PFSK-1 (cell line): ENCODE results near the gene SYT14.

ENCODE experiments used
- FOXP2 ChIP-seq: optimal IDR thresholded peaks from 2 replicates; pipeline ENCODE3; 2011; ENCODE audit warnings: borderline replicate concordance, control low read depth, inconsistent platforms; ENCODE audit not compliant: insufficient read depth; ENCODE audit errors: extremely low read length, extremely low read depth
- POLR2AphosphoS5 ChIP-seq: IDR thresholded peaks from 2 replicates; pipeline ENCODE4 v1.6.1; 2012; ENCODE audit warnings: low read depth, mild to moderate bottlenecking, control low read depth, low read length, moderate library complexity
- SIN3A ChIP-seq: IDR thresholded peaks from 2 replicates; pipeline ENCODE4 v1.6.1; 2012; ENCODE audit warnings: mild to moderate bottlenecking, low read length, moderate library complexity, borderline replicate concordance; ENCODE audit not compliant: insufficient read depth
- TAF1 ChIP-seq: IDR thresholded peaks from 2 replicates; pipeline ENCODE4 v1.6.1; 2012; ENCODE audit warnings: low read length, control low read depth, borderline replicate concordance; ENCODE audit not compliant: insufficient read depth
- TF ChIP-seq, protein P1 (sequence below), 2 experiments: IDR thresholded peaks; 2 replicates each; pipeline versions ENCODE4 v1.6.1 to v1.8.0; 2011 to 2012; ENCODE audit warnings: low read depth in 2 of 2, low read length in 2 of 2, control low read depth in 1 of 2, inconsistent platforms in 1 of 2, mild to moderate bottlenecking in 1 of 2, moderate library complexity in 1 of 2; ENCODE audit not compliant: insufficient read depth in 1 of 2

The SYT14 gene

DNA sequence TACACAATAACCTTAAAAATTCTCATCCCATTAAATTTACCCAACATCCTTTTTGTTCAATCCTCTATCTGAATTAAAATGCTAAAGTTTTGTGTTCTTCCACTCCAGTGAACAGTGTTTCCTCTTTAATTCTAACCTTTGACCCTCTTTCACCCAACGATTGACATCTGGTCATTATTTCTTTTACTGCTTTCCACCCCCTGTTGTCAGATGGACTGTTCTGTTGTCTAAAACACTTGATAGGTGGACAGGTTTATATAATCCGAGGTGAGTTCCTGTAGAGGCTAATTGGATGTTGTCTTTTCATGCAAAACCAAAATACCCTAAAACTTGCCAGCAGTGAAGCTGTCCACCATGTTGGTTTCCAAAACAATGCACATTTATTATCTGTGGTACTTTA is 221.2 kb downstream of the SYT14 start:
- TF ChIP-seq POLR2AphosphoS5 = no peak
- TF ChIP-seq FOXP2 = no peak
- TF ChIP-seq, protein P1, sequence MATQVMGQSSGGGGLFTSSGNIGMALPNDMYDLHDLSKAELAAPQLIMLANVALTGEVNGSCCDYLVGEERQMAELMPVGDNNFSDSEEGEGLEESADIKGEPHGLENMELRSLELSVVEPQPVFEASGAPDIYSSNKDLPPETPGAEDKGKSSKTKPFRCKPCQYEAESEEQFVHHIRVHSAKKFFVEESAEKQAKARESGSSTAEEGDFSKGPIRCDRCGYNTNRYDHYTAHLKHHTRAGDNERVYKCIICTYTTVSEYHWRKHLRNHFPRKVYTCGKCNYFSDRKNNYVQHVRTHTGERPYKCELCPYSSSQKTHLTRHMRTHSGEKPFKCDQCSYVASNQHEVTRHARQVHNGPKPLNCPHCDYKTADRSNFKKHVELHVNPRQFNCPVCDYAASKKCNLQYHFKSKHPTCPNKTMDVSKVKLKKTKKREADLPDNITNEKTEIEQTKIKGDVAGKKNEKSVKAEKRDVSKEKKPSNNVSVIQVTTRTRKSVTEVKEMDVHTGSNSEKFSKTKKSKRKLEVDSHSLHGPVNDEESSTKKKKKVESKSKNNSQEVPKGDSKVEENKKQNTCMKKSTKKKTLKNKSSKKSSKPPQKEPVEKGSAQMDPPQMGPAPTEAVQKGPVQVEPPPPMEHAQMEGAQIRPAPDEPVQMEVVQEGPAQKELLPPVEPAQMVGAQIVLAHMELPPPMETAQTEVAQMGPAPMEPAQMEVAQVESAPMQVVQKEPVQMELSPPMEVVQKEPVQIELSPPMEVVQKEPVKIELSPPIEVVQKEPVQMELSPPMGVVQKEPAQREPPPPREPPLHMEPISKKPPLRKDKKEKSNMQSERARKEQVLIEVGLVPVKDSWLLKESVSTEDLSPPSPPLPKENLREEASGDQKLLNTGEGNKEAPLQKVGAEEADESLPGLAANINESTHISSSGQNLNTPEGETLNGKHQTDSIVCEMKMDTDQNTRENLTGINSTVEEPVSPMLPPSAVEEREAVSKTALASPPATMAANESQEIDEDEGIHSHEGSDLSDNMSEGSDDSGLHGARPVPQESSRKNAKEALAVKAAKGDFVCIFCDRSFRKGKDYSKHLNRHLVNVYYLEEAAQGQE (IDR thresholded peaks at IDR 0.05; ENCODE audit: insufficient read depth in 1 of 2, low read depth in 2 of 2, low read length in 2 of 2) = no peak
- no peak for TF ChIP-seq SIN3A
- no peak for TF ChIP-seq TAF1

DNA sequence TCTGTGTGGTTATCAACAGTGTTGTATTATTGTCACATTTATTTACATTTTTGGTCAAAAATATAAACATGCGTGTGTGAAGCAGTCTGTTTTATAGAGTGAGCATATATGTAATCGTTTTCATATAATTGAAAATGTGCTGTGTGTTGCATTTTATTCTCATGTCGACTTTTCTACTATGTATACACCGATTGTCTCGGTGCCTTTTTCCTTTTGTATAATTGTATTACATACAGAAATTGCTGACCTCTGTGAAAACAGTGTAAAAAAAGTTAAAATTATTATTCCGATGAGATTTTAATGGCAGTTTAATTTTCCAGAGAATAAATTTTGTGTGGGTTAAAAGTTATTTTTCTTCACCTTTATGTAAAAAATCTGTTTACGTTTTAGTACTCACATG is 232.2 kb downstream of the SYT14 start:
- TF ChIP-seq TAF1 (no peak), SIN3A (no peak), FOXP2 (no peak), POLR2AphosphoS5 (no peak)
- TF ChIP-seq, protein P1 (IDR thresholded peaks at IDR 0.05; ENCODE audit: insufficient read depth in 1 of 2, low read depth in 2 of 2, low read length in 2 of 2) = no peak

DNA sequence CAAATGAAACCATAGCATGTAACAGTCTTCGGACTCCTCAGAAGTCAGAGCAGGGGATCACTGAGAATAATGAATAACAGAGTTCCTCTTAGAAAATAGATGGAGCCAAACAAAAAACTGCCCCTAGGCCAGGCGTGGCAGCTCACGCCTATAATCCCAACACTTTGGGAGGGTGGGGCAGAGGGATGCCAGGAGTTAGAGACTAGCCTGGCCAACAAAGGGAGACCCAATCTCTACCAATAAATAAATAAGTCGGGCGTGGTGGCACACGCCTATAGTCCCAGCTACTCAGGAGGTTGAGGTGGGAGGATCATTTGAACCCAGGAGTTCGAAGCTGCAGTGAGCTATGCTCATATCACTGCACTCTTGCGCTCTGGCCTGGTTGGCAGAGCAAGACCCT is 236.1 kb downstream of the SYT14 start:
- no peak for TF ChIP-seq TAF1
- no peak for TF ChIP-seq POLR2AphosphoS5
- no peak for TF ChIP-seq SIN3A
- TF ChIP-seq FOXP2 = no peak
- TF ChIP-seq, protein P1 (IDR thresholded peaks at IDR 0.05; ENCODE audit: insufficient read depth in 1 of 2, low read depth in 2 of 2, low read length in 2 of 2) = no peak

DNA sequence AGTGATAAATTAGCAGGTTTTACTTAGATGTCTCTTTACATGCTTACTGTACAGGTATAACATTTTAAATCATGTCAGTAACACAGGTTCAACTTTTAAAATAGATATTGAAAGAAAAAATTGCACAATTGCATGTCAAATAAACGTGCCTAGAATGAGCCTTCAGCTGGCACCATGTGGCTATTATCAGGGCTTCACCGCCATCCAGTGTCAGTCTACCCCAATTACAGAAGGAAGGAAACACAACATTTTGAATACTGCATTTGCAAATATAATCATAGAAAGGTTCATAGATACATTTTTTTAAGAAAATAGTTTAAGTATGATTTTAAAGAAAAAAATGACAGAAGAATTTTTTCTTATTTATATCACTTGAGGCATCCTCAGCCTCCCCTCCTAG is 247.0 kb downstream of the SYT14 start:
- TF ChIP-seq SIN3A (no peak), FOXP2 (no peak), POLR2AphosphoS5 (no peak), TAF1 (no peak)
- TF ChIP-seq, protein P1 (IDR thresholded peaks at IDR 0.05; ENCODE audit: insufficient read depth in 1 of 2, low read depth in 2 of 2, low read length in 2 of 2) = no peak

DNA sequence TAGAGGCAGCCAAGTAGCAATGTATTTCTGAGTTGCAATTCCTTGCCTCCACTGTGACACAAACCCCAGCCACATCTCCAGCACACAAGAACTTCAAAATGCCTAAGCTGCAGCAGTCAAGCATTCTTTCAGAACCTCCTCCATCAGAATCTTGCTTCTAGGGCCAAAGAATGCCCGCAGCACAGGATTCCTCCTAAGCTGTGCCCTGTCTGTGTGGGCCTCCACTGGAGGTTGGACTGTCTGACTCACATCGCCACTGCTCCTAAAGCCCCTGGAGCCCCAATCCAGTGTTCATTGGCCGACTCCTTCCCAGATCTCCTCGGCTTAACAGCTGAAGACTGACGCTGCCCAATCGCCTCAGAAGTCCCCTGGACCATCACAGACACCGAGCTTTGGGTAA is 251.4 kb downstream of the SYT14 start:
- TF ChIP-seq, protein P1 (IDR thresholded peaks at IDR 0.05; ENCODE audit: insufficient read depth in 1 of 2, low read depth in 2 of 2, low read length in 2 of 2) = no peak
- TF ChIP-seq POLR2AphosphoS5 (no peak), TAF1 (no peak), FOXP2 (no peak), SIN3A (no peak)
